ENCODE results near the gene NXPE3. TPM values are rescaled to one million over a fixed set of nuclear protein-coding genes. Genes with fewer than 3 reads are reported as not detected.

NXPE3 gene
- total and polyA plus RNA-seq, 9 donors, result 8.9 to 21.9 (median 19.2) TPM

GRCh38 chr3:101870138-101870537 lies 91.1 kb downstream of the NXPE3 start:
- H3K27me3 ChIP-seq (ENCODE audit: control insufficient read depth, insufficient read depth, low read length), result no peaks in the 10 kb centered on the region
- H3K9me3 ChIP-seq (replicated peaks; ENCODE audit: control insufficient read depth, low read depth, low read length), result no peaks in the 10 kb centered on the region
- H3K4me3 ChIP-seq (ENCODE audit: low read length), result no peak overlapping the region
- H3K36me3 ChIP-seq (ENCODE audit: control insufficient read depth, insufficient read depth, low read length), result no peaks in the 10 kb centered on the region
- DNase-seq, result no peak
- H3K4me1 ChIP-seq (ENCODE audit: control insufficient read depth, insufficient read depth, low read length), result no peaks in the 10 kb centered on the region
- WGBS (ENCODE audit: insufficient coverage), result no CpG with 5 or more reads among the region's 5 CpGs
- no peak overlapping the region for H3K27ac ChIP-seq (ENCODE audit: low read length)

DNA sequence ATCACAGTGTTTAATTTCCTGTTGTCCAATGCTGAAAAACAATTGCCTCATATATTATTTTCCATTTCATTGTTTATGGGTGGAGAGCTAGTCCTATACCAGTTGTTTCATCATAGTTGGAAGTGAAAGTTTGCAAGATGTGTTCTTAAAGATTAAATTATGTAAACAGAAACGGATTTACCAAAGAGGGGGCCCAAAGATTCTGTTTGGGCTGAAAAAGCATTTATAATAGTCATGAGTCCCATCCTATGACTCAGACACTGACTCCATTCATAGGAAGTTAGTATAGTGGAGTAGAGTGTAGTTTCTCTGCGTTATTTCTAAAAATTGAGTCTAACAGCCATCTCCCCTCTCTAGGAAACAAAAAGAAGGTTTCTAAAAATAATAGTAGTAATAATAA lies 94.6 kb downstream of the NXPE3 start:
- Histone ChIP-seq H3K36me3 (ENCODE audit: control insufficient read depth, insufficient read depth, low read length) (no peaks in the 10 kb centered on the region), H3K4me3 (ENCODE audit: low read length) (no peak overlapping the region), H3K4me1 (ENCODE audit: control insufficient read depth, insufficient read depth, low read length) (no peaks in the 10 kb centered on the region), H3K27ac (ENCODE audit: low read length) (no peak overlapping the region), H3K9me3 (replicated peaks; ENCODE audit: control insufficient read depth, low read depth, low read length) (no peaks in the 10 kb centered on the region), H3K27me3 (ENCODE audit: control insufficient read depth, insufficient read depth, low read length) (no peaks in the 10 kb centered on the region)
- no CpG with 5 or more reads among the region's 2 CpGs for WGBS (ENCODE audit: insufficient coverage)
- DNase-seq, result no peak

DNA sequence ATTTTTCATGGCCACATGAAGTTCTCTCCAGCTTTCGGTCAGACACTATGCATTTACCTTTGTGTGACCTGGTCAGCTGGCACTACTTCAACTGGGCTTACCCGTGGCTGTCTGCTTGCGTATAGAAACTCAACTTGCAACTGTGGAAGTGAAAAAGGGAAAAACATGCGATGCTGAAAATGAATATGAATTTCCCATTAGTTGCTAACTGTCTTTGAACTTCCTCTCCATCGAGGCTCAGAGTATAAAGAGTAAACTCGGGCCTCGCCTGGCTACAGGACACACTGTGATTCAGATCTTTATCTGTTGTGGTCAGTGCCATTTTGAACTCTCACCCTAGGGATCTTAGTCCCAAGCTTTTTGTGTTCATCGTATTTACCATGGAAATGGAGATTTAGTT lies 97.1 kb downstream of the NXPE3 start:
- Histone ChIP-seq H3K4me1 (ENCODE audit: control insufficient read depth, insufficient read depth, low read length) (no peaks in the 10 kb centered on the region), H3K27me3 (ENCODE audit: control insufficient read depth, insufficient read depth, low read length) (no peaks in the 10 kb centered on the region), H3K27ac (ENCODE audit: low read length) (no peak overlapping the region), H3K36me3 (ENCODE audit: control insufficient read depth, insufficient read depth, low read length) (no peaks in the 10 kb centered on the region), H3K9me3 (replicated peaks; ENCODE audit: control insufficient read depth, low read depth, low read length) (no peaks in the 10 kb centered on the region), H3K4me3 (ENCODE audit: low read length) (no peak overlapping the region)
- WGBS (ENCODE audit: insufficient coverage), result 89% methylated on average over 1 of the region's 8 CpGs
- DNase-seq, result peak; percentile 58

Other genes starting within 250 kb of the NXPE3 start
- gene TRMT10C, start 217.3 kb upstream of the NXPE3 start, total RNA-seq, result 25.8 TPM
- 10 to 100 TPM; 19.8 to 26.6 (median 23.6) TPM for gene TRMT10C, start 217.3 kb upstream of the NXPE3 start, polyA plus RNA-seq (ENCODE audit: insufficient read depth in 1 of 8, insufficient read length in 8 of 8, low replicate concordance in 1 of 8)
- 59.0 TPM for gene PCNP, start 205.0 kb upstream of the NXPE3 start, total RNA-seq
- gene PCNP, start 205.0 kb upstream of the NXPE3 start, polyA plus RNA-seq (ENCODE audit: insufficient read depth in 1 of 8, insufficient read length in 8 of 8, low replicate concordance in 1 of 8), result 100 to 1,000 TPM; 101 to 162 (median 127) TPM
- 16.9 TPM for gene ZBTB11, start 102.1 kb upstream of the NXPE3 start, total RNA-seq
- gene ZBTB11, start 102.1 kb upstream of the NXPE3 start, polyA plus RNA-seq (ENCODE audit: insufficient read depth in 1 of 8, insufficient read length in 8 of 8, low replicate concordance in 1 of 8), result 10 to 100 TPM; 11.1 to 17.7 (median 13.9) TPM
- gene RPL24, start 92.5 kb upstream of the NXPE3 start, total RNA-seq, result 3,025 TPM
- 1,000 to 10,000 TPM; 1,975 to 2,547 (median 2,174) TPM for gene RPL24, start 92.5 kb upstream of the NXPE3 start, polyA plus RNA-seq (ENCODE audit: insufficient read depth in 1 of 8, insufficient read length in 8 of 8, low replicate concordance in 1 of 8)
- gene CEP97, start 54.6 kb upstream of the NXPE3 start, total RNA-seq, result 17.8 TPM
- gene CEP97, start 54.6 kb upstream of the NXPE3 start, polyA plus RNA-seq (ENCODE audit: insufficient read depth in 1 of 8, insufficient read length in 8 of 8, low replicate concordance in 1 of 8), result 10 to 100 TPM in 5 of 8 donors, 1 to 10 TPM in 3; 6.9 to 14.4 (median 10.7) TPM
- gene NFKBIZ, start 70.3 kb downstream of the NXPE3 start, total RNA-seq, result 3.6 TPM
- 10 to 100 TPM in 1 of 8 donors, 1 to 10 TPM in 7; 1.4 to 11.6 (median 4.5) TPM for gene NFKBIZ, start 70.3 kb downstream of the NXPE3 start, polyA plus RNA-seq (ENCODE audit: insufficient read depth in 1 of 8, insufficient read length in 8 of 8, low replicate concordance in 1 of 8)